Body of pancreas (tissue), 4 donors: ENCODE results near the gene NPEPPS.
"Not testable (repeated sequence)": the region's sequence is repeated elsewhere in the genome, so short reads cannot be mapped to it uniquely, and the experiment has no call there.

Experiments used
- CTCF ChIP-seq, 7 experiments: fragments of 450-650 bp in 4 of 7; fragments of 200-600 bp in 3 of 7; sonication (generic) in 3 of 7; IDR thresholded peaks; one replicate each; pipeline ENCODE4 v1.5.1; 2016 to 2019; ENCODE audit warnings: antibody characterized with exemption in 7 of 7
- POLR2A ChIP-seq, 3 donors: fragments of 450-650 bp; IDR thresholded peaks; one replicate each; pipeline ENCODE4 v1.6.1; 2016; ENCODE audit warnings: antibody characterized with exemption in 3 of 3, mild to moderate bottlenecking in 2 of 3

GRCh38 chr17:47561698-47562405, 30.9 kb downstream of the NPEPPS start:
- TF ChIP-seq CTCF, POLR2A (IDR thresholded peaks at IDR 0.05): not testable (repeated sequence)
